ENCODE results near the gene EDNRA. TPM values are rescaled to one million over a fixed set of nuclear protein-coding genes. Genes with fewer than 3 reads are reported as not detected.

Gene EDNRA
- total RNA-seq, 1 donor from 2014 or later: 5.8 TPM

- H3K36me3 Mint-ChIP-seq (ENCODE audit: low read depth): no peaks in the 10 kb centered on the region
- TF ChIP-seq CTCF (conservative IDR thresholded peaks at IDR 0.05): no peak
- DNase-seq (ENCODE audit: low read depth, low spot score): no peak
- no peaks in the 10 kb centered on the region for H3K27me3 Mint-ChIP-seq (ENCODE audit: low read depth)
- H3K27ac Mint-ChIP-seq (ENCODE audit: unreplicated experiment): no peak overlapping the region
- H3K9me3 Mint-ChIP-seq: no peaks in the 10 kb centered on the region
- no peaks in the 10 kb centered on the region for H3K4me1 Mint-ChIP-seq
- no peak overlapping the region for H3K4me3 Mint-ChIP-seq
Measured at GRCh38 chr4:147539959-147540358, 59.1 kb downstream of the EDNRA start.

- no peak for DNase-seq (ENCODE audit: low read depth, low spot score)
- H3K27ac Mint-ChIP-seq (ENCODE audit: unreplicated experiment): no peak overlapping the region
- H3K4me3 Mint-ChIP-seq: no peak overlapping the region
- H3K9me3 Mint-ChIP-seq: no peaks in the 10 kb centered on the region
- H3K27me3 Mint-ChIP-seq (ENCODE audit: low read depth): no peaks in the 10 kb centered on the region
- no peak for TF ChIP-seq CTCF (conservative IDR thresholded peaks at IDR 0.05)
- H3K36me3 Mint-ChIP-seq (ENCODE audit: low read depth): no peaks in the 10 kb centered on the region
- H3K4me1 Mint-ChIP-seq: no peaks in the 10 kb centered on the region
Measured at GRCh38 chr4:147542229-147542990, 61.5 kb downstream of the EDNRA start.

GRCh38 chr4:147543034-147543433 is 62.1 kb downstream of the EDNRA start:
- Mint-ChIP-seq H3K4me1 (no peaks in the 10 kb centered on the region), H3K36me3 (ENCODE audit: low read depth) (no peaks in the 10 kb centered on the region), H3K27ac (ENCODE audit: unreplicated experiment) (no peak overlapping the region), H3K27me3 (ENCODE audit: low read depth) (no peaks in the 10 kb centered on the region), H3K4me3 (no peak overlapping the region), H3K9me3 (no peaks in the 10 kb centered on the region)
- TF ChIP-seq CTCF (conservative IDR thresholded peaks at IDR 0.05): no peak
- DNase-seq (ENCODE audit: low read depth, low spot score): no peak

- no peaks in the 10 kb centered on the region for H3K9me3 Mint-ChIP-seq
- H3K27me3 Mint-ChIP-seq (ENCODE audit: low read depth): no peaks in the 10 kb centered on the region
- H3K27ac Mint-ChIP-seq (ENCODE audit: unreplicated experiment): no peak overlapping the region
- peaks cover 5% of the 10 kb centered on the region for H3K4me1 Mint-ChIP-seq
- no peak for DNase-seq (ENCODE audit: low read depth, low spot score)
- no peak for TF ChIP-seq CTCF (conservative IDR thresholded peaks at IDR 0.05)
- no peaks in the 10 kb centered on the region for H3K36me3 Mint-ChIP-seq (ENCODE audit: low read depth)
- no peak overlapping the region for H3K4me3 Mint-ChIP-seq
Measured at GRCh38 chr4:147546349-147546748, 65.5 kb downstream of the EDNRA start.

- Mint-ChIP-seq H3K36me3 (ENCODE audit: low read depth) (peaks cover 3% of the 10 kb centered on the region), H3K4me1 (peaks cover 5% of the 10 kb centered on the region), H3K27ac (ENCODE audit: unreplicated experiment) (no peak overlapping the region), H3K4me3 (no peak overlapping the region), H3K27me3 (ENCODE audit: low read depth) (no peaks in the 10 kb centered on the region), H3K9me3 (peaks cover 5% of the 10 kb centered on the region)
- no peak for DNase-seq (ENCODE audit: low read depth, low spot score)
- no peak for TF ChIP-seq CTCF (conservative IDR thresholded peaks at IDR 0.05)
Measured at GRCh38 chr4:147547314-147548056, 66.6 kb downstream of the EDNRA start.
